ENCODE data around the gene THOC6.
"Not testable (repeated sequence)": the region's sequence is repeated elsewhere in the genome, so short reads cannot be mapped to it uniquely, and the experiment has no call there.

GRCh38 chr16:3052571-3053329, 28.9 kb downstream of the THOC6 start:
- not testable (repeated sequence) for TF ChIP-seq EZH2 (IDR thresholded peaks at IDR 0.05; ENCODE audit: low read depth, unreplicated experiment); CTCF (conservative IDR thresholded peaks at IDR 0.05; ENCODE audit: low read depth in 2 of 2); ZNF462 (CRISPR knock-in tag; IDR thresholded peaks at IDR 0.05); EZH2phosphoT487 (IDR thresholded peaks at IDR 0.05; ENCODE audit: unreplicated experiment); ZNF114 (CRISPR knock-in tag; IDR thresholded peaks at IDR 0.05); POLR2AphosphoS5 (IDR thresholded peaks at IDR 0.05; ENCODE audit: low read depth); STAT1 (IDR thresholded peaks at IDR 0.05; ENCODE audit: unreplicated experiment); REST (IDR thresholded peaks at IDR 0.05; ENCODE audit: unreplicated experiment); JUNB (IDR thresholded peaks at IDR 0.05; ENCODE audit: unreplicated experiment)

Data from GM23338 (cell line).